Measurements from ENCODE around the gene LSM12.

GRCh38 chr17:44079877-44080821 lies 13.7 kb upstream of the LSM12 start:
- TF ChIP-seq POLR2A (IDR thresholded peaks at IDR 0.05) (no peak), CTCF (IDR thresholded peaks at IDR 0.05) (no peak)

Measured in thyroid gland (tissue), 4 donors.